Large intestine (tissue), 3 donors: Measurements from ENCODE around the gene DZIP1. TPM values are rescaled to one million over a fixed set of nuclear protein-coding genes. Genes with fewer than 3 reads are reported as not detected.

Source experiments
- DNase-seq, 2 donors: peaks; one replicate each; pipeline versions ENCODE4 v3.0.0 to v3.0.0-alpha.2; 2013
- H3K27ac ChIP-seq: one replicate; pipeline ENCODE4 v1.5.1; 2013; ENCODE audit warnings: low read length
- H3K27me3 ChIP-seq: 2 replicates; pipeline ENCODE4 v1.6.1; 2013; ENCODE audit warnings: low read length; ENCODE audit not compliant: control insufficient read depth, insufficient read depth
- H3K36me3 ChIP-seq: 2 replicates; pipeline ENCODE4 v1.6.1; 2013; ENCODE audit warnings: low read length; ENCODE audit not compliant: control insufficient read depth, insufficient read depth
- H3K4me1 ChIP-seq: one replicate; pipeline ENCODE4 v1.6.1; 2013; ENCODE audit warnings: low read length; ENCODE audit not compliant: control insufficient read depth, insufficient read depth
- H3K4me3 ChIP-seq: one replicate; pipeline ENCODE4 v1.5.1; 2013; ENCODE audit warnings: low read length
- H3K9me3 ChIP-seq: one replicate; pipeline ENCODE4 v1.6.1; 2013; ENCODE audit warnings: mild to moderate bottlenecking, low read depth, low read length, moderate library complexity; ENCODE audit not compliant: control insufficient read depth
- WGBS: methylation state at CpG from one replicate; pipeline ENCODE4 v1.1.5; 2013; ENCODE audit warnings: low lambda C conversion rate; ENCODE audit not compliant: insufficient coverage; 5-methylcytosine and 5-hydroxymethylcytosine counted together
- polyA plus RNA-seq: library from polyadenylated mRNA; unstranded; fragments of 120-200 nt; gene quantifications from one replicate; pipeline ENCODE4 v1.2.1, GENCODE V29; 2013

The DZIP1 gene
- polyA plus RNA-seq, 1 donor = 16.9 TPM

GRCh38 chr13:95535243-95535642 is 109.3 kb downstream of the DZIP1 start:
- no peak overlapping the region for H3K4me3 ChIP-seq
- peaks cover under 1% of the 10 kb centered on the region for H3K27me3 ChIP-seq
- H3K27ac ChIP-seq = no peak overlapping the region
- WGBS = 73% methylated on average over 2 of the region's 3 CpGs
- no peaks in the 10 kb centered on the region for H3K9me3 ChIP-seq
- H3K36me3 ChIP-seq = no peaks in the 10 kb centered on the region
- no peak for DNase-seq
- no peaks in the 10 kb centered on the region for H3K4me1 ChIP-seq

- Histone ChIP-seq H3K4me1 (no peaks in the 10 kb centered on the region), H3K27ac (no peak overlapping the region), H3K4me3 (no peak overlapping the region), H3K36me3 (no peaks in the 10 kb centered on the region), H3K27me3 (peaks cover 2% of the 10 kb centered on the region), H3K9me3 (no peaks in the 10 kb centered on the region)
- 49% methylated on average over 2 of the region's 7 CpGs for WGBS
- DNase-seq = peak; percentile 18 to 60
Measured at GRCh38 chr13:95533545-95534160, 110.9 kb downstream of the DZIP1 start.

GRCh38 chr13:95530178-95530577 is 114.3 kb downstream of the DZIP1 start:
- Histone ChIP-seq H3K4me1 (no peaks in the 10 kb centered on the region), H3K27ac (no peak overlapping the region), H3K4me3 (no peak overlapping the region), H3K27me3 (peaks cover 2% of the 10 kb centered on the region), H3K36me3 (no peaks in the 10 kb centered on the region), H3K9me3 (no peaks in the 10 kb centered on the region)
- DNase-seq = no peak
- WGBS = 80% methylated on average over 1 of the region's 5 CpGs

Other genes starting within 250 kb of the DZIP1 start
- gene CLDN10, start 92.0 kb downstream of the DZIP1 start, polyA plus RNA-seq = 0.49 TPM
- gene DNAJC3, start 32.4 kb upstream of the DZIP1 start, polyA plus RNA-seq = 38.8 TPM